Right lobe of liver (tissue), 4 donors: Measurements from ENCODE around the gene GALNT7.

ENCODE experiments used
- CTCF ChIP-seq, 4 donors: fragments of 200-600 bp in 3 of 4; fragments of 450-650 bp in 1 of 4; IDR thresholded peaks; one replicate each; pipeline versions ENCODE4 v1.5.1 to v1.8.0; 2016 to 2022; ENCODE audit warnings: antibody characterized with exemption in 4 of 4, mild to moderate bottlenecking in 2 of 4
- POLR2A ChIP-seq: fragments of 450-650 bp; IDR thresholded peaks from one replicate; pipeline ENCODE4 v1.6.1; 2017; ENCODE audit warnings: antibody characterized with exemption, mild to moderate bottlenecking
- donor health status: DM: no; HTN: no; CAD: no.
- donor health status: DM: no; HTN: no; CAD: no.
- donor health status: DM: no; HTN: yes; CAD: no.

GRCh38 chr4:173226401-173226888 is 57.8 kb downstream of the GALNT7 start:
- TF ChIP-seq CTCF (IDR thresholded peaks at IDR 0.05) (no peak), POLR2A (no peak)
